CD4-positive, alpha-beta T cell treated with Interleukin-4 for 1 hour (primary cell): ENCODE data around the gene FAAP20.
A peak's percentile ranks its signal among the peaks of the same experiment; 100 is the strongest.

ENCODE experiments used
- DNase-seq, 2 donors: peaks; one replicate each; pipeline ENCODE4 v3.0.0-alpha.2; 2020 to 2022

The FAAP20 gene

GRCh38 chr1:2194319-2194897, at the start of gene FAAP20:
FAAP20 (minus strand) TSS chr1:2194772; CDS start chr1:2194749, 23 bp downstream.
- DNase-seq, result peak; percentile 79 to 86

GRCh38 chr1:2242814-2243725, 48.5 kb upstream of the FAAP20 start:
- no peak for DNase-seq

GRCh38 chr1:2241820-2242219, 47.2 kb upstream of the FAAP20 start:
- DNase-seq, result no peak

- DNase-seq, result no peak
These were observed 45.9 kb upstream of the FAAP20 start for GRCh38 chr1:2240270-2241156.

- DNase-seq, result no peak
These were observed 44.9 kb upstream of the FAAP20 start for GRCh38 chr1:2239384-2239985.

GRCh38 chr1:2239013-2239370, 44.4 kb upstream of the FAAP20 start:
- no peak for DNase-seq

- DNase-seq, result no peak
These were observed 43.9 kb upstream of the FAAP20 start for GRCh38 chr1:2238361-2239012.

GRCh38 chr1:2237773-2238172, 43.2 kb upstream of the FAAP20 start:
- no peak for DNase-seq

- DNase-seq, result peak; percentile 68 to 75
These were observed 42.4 kb upstream of the FAAP20 start for GRCh38 chr1:2236695-2237677.

- DNase-seq, result no peak
These were observed 40.9 kb upstream of the FAAP20 start for GRCh38 chr1:2235300-2235998.

- DNase-seq, result peak; percentile 49 to 70
These were observed 40.2 kb upstream of the FAAP20 start for GRCh38 chr1:2234762-2235113.

GRCh38 chr1:2233997-2234761, 39.6 kb upstream of the FAAP20 start:
- DNase-seq, result peak; percentile 86 to 93

- no peak for DNase-seq
These were observed 38.9 kb upstream of the FAAP20 start for GRCh38 chr1:2233468-2233867.

GRCh38 chr1:2232916-2233438, 38.4 kb upstream of the FAAP20 start:
- DNase-seq, result no peak

GRCh38 chr1:2232255-2232915, 37.8 kb upstream of the FAAP20 start:
- DNase-seq, result no peak

GRCh38 chr1:2231532-2232254, 37.1 kb upstream of the FAAP20 start:
- DNase-seq, result peak; percentile 84 to 88

- DNase-seq, result peak; percentile 65 to 71
These were observed 36.4 kb upstream of the FAAP20 start for GRCh38 chr1:2230781-2231531.
